A673 (cell line): ENCODE results near the gene MEX3D. TPM values are rescaled to one million over a fixed set of nuclear protein-coding genes. Genes with fewer than 3 reads are reported as not detected.

Experiments used
- BruUV-seq: library from RNA; stranded (reverse); fragments of 400-500 nt; replicated peaks from 2 replicates; lab custom pipeline; 2021; lab: Mats Ljungman, UMichigan
- CTCF ChIA-PET: fragments of 300-600 bp; sonication (Branson Sonifier 250); formaldehyde crosslinking; loops from one replicate; lab custom pipeline; 2022; ENCODE audit warnings: antibody characterized with exemption; lab: Charles Lee
- POLR2A ChIA-PET: fragments of 300-600 bp; sonication (Branson Sonifier 250); formaldehyde crosslinking; loops from one replicate; lab custom pipeline; 2022; ENCODE audit warnings: antibody characterized with exemption; ENCODE audit not compliant: low non-redundant PET; lab: Charles Lee
- DNase-seq: peaks from one replicate; pipeline ENCODE4 v3.0.0-alpha.2; 2015; ENCODE audit warnings: low spot score
- H3K27ac ChIP-seq: fragments of 200-600 bp; sonication (generic); 2 replicates; pipeline ENCODE4 v1.5.1; 2016; ENCODE audit warnings: mixed run types, low read depth, mild to moderate bottlenecking, mixed read lengths, antibody characterized with exemption, low read length; ENCODE audit not compliant: poor library complexity, severe bottlenecking
- H3K27me3 ChIP-seq: fragments of 200-600 bp; sonication (generic); replicated peaks from 2 replicates; pipeline ENCODE4 v1.6.1; 2017; ENCODE audit warnings: mixed run types, low read depth, mild to moderate bottlenecking, mixed read lengths, antibody characterized with exemption, low read length; ENCODE audit not compliant: insufficient read depth, poor library complexity
- H3K36me3 ChIP-seq: fragments of 200-600 bp; sonication (generic); 2 replicates; pipeline ENCODE4 v1.6.1; 2016; ENCODE audit warnings: mixed run types, mild to moderate bottlenecking, mixed read lengths, antibody characterized with exemption, low read length; ENCODE audit not compliant: insufficient read depth, poor library complexity, severe bottlenecking
- H3K4me1 ChIP-seq: fragments of 200-600 bp; sonication (generic); 2 replicates; pipeline ENCODE4 v1.6.1; 2017; ENCODE audit warnings: mixed run types, mild to moderate bottlenecking, mixed read lengths, antibody characterized with exemption, low read length; ENCODE audit not compliant: insufficient read depth, poor library complexity, severe bottlenecking
- H3K4me3 ChIP-seq: fragments of 200-600 bp; sonication (generic); 2 replicates; pipeline ENCODE4 v1.5.1; 2016; ENCODE audit warnings: low read depth, mixed run types, mild to moderate bottlenecking, mixed read lengths, low read length; ENCODE audit not compliant: poor library complexity, severe bottlenecking
- H3K9me3 ChIP-seq: fragments of 200-600 bp; sonication (generic); 2 replicates; pipeline ENCODE4 v1.6.1; 2016; ENCODE audit warnings: mixed run types, low read depth, mild to moderate bottlenecking, mixed read lengths, antibody characterized with exemption, low read length; ENCODE audit not compliant: poor library complexity, severe bottlenecking
- EZH2 ChIP-seq: fragments of 200-600 bp; sonication (generic); IDR thresholded peaks from 2 replicates; pipeline ENCODE4 v1.6.1; 2017; ENCODE audit warnings: borderline replicate concordance, low read depth, mild to moderate bottlenecking, mixed read lengths, antibody characterized with exemption, low read length; ENCODE audit not compliant: poor library complexity, severe bottlenecking
- intact Hi-C: fragments of 100-400 bp; cut with micrococcal nuclease; formaldehyde crosslinking; loops from one replicate; pipeline ENCODE4 v1.10.0; 2022; ENCODE audit not compliant: unreplicated experiment
- total RNA-seq: library from RNA; stranded (reverse); gene quantifications from 2 replicates; pipeline ENCODE4 v1.2.3, GENCODE V29; 2021
- TF ChIP-seq, protein P1 (sequence below): fragments of 300-800, 200-600 bp; sonication (generic); conservative IDR thresholded peaks from 2 replicates; pipeline ENCODE4 v1.5.1; 2017; ENCODE audit warnings: low read depth, mild to moderate bottlenecking, antibody characterized with exemption, low read length, moderate library complexity, mixed read lengths

Gene MEX3D
- total RNA-seq, 1 experiment from 2014 or later: 60.0 TPM

DNA sequence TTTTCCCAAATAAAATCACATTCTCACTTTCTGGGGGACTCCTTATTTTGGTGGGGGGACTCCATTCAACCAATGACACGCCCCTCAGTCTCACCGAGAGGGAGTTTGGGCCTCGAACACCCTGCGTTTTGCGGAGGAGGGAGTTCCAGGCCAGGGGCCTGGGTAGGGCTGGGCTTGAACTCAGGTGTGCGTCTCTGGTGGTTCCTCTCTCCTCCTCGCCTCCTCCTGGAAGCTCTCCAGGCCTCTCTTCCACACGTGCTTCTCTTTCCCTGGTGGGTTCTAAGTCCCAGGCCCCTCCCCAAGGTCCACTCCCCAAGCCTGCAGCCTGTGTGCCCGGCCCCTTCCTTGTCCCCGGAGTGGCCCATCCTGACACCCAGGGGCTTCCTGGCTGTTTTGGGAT lies 14.7 kb downstream of the MEX3D start:
- POLR2A ChIA-PET: no interaction called here
- Histone ChIP-seq H3K27ac (no peak overlapping the region), H3K4me3 (no peak overlapping the region), H3K36me3 (peaks cover 6% of the 10 kb centered on the region), H3K4me1 (no peaks in the 10 kb centered on the region), H3K9me3 (no peaks in the 10 kb centered on the region), H3K27me3 (no peaks in the 10 kb centered on the region)
- no TSS peak for BruUV-seq
- CTCF ChIA-PET: interaction anchor here (0.6 kb wide), 1 partner anchor 235 kb away, joined by 3 read pairs; no protein-coding TSS in a partner anchor
- no peak for DNase-seq
- intact Hi-C loops: no loop called here
- no peak for TF ChIP-seq EZH2
- TF ChIP-seq, protein P1, sequence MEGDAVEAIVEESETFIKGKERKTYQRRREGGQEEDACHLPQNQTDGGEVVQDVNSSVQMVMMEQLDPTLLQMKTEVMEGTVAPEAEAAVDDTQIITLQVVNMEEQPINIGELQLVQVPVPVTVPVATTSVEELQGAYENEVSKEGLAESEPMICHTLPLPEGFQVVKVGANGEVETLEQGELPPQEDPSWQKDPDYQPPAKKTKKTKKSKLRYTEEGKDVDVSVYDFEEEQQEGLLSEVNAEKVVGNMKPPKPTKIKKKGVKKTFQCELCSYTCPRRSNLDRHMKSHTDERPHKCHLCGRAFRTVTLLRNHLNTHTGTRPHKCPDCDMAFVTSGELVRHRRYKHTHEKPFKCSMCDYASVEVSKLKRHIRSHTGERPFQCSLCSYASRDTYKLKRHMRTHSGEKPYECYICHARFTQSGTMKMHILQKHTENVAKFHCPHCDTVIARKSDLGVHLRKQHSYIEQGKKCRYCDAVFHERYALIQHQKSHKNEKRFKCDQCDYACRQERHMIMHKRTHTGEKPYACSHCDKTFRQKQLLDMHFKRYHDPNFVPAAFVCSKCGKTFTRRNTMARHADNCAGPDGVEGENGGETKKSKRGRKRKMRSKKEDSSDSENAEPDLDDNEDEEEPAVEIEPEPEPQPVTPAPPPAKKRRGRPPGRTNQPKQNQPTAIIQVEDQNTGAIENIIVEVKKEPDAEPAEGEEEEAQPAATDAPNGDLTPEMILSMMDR: no peak

DNA sequence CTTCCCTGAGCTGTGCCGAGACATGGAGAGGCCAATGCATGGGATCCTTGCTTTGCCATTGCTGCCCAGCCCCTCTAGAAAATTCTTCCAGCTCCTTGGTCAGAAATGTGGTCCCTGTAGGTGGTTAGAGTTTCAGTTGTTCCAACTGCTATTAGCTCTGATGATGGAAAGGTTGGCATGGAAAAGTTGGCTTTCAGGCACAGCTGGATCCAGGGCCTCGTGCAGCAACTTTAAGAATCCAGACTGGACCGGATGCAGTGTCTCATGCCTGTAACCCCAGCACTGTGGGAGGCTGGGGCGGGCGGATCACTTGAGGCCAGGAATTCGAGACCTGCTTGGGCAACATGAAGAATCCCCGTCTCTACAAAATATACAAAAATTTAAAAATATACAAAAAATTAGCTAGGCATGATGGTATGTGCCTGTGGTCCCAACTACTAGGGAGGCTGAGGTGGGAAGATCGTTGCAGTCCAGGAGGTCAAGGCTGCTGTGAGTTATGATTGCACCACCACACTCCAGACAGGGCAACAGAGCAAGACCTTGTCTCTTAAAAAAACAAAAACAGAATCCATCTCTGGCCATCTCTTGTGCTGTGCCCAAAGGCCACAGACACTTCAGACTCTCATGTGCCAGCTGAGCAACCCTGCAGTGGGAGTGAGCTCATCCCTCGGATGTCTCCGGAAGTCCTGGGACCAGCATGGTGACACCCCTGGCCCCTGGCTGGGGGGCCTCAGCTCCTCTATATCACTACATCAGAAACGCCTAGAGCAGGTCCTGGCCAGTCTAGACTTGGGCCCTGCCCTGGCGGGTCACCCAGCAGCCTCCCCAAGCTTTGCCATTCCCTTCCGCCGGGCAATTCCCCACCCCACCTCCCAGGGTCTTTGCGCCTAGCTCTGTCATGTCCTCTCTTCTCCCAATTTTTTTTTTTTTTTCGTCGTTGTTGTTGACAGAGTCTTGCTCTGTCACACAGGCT lies 16.8 kb downstream of the MEX3D start:
- TF ChIP-seq EZH2: no peak
- TF ChIP-seq, protein P1: no peak
- no peak overlapping the region for H3K4me3 ChIP-seq
- H3K27me3 ChIP-seq: no peaks in the 10 kb centered on the region
- H3K36me3 ChIP-seq: peaks cover 1% of the 10 kb centered on the region
- POLR2A ChIA-PET: no interaction called here
- no peak for DNase-seq
- intact Hi-C loops: no loop called here
- CTCF ChIA-PET: interaction anchor here (0.6 kb wide), 1 partner anchor 18 kb away, joined by 3 read pairs; no protein-coding TSS in a partner anchor
- no peaks in the 10 kb centered on the region for H3K9me3 ChIP-seq
- no peak overlapping the region for H3K27ac ChIP-seq
- peaks cover 4% of the 10 kb centered on the region for H3K4me1 ChIP-seq
- no TSS peak for BruUV-seq

DNA sequence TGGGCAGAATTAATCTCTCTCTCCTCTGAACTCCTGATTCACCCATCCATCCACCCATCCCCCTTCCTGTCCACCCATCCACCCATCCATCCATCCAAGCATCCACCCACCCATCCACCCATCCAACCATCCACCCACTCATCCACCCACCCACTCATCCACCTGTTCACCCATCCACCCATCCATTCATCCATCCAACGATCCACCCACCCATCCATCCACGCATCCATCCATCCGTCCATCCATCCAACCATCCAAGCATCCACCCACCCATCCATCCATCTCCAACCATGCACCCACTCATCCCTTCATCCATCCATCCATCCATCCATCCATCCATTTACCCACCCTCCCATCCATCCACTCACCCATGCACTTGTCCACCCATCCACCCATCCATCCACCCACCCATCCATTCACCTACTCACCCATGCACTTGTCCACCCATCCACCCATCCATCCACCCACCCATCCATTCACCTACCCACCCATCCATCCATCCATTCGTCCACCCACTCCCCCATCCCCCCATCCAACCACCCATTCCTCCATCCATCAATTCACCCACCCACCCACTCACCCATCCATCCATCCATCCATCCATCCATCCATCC lies 18.7 kb downstream of the MEX3D start:
- POLR2A ChIA-PET: no interaction called here
- H3K4me1 ChIP-seq: peaks cover 8% of the 10 kb centered on the region
- no peaks in the 10 kb centered on the region for H3K27me3 ChIP-seq
- no peak overlapping the region for H3K4me3 ChIP-seq
- H3K27ac ChIP-seq: no peak overlapping the region
- TF ChIP-seq, protein P1: no peak
- TF ChIP-seq EZH2: no peak
- no TSS peak for BruUV-seq
- no peak for DNase-seq
- H3K36me3 ChIP-seq: no peaks in the 10 kb centered on the region
- CTCF ChIA-PET: no interaction called here
- H3K9me3 ChIP-seq: no peaks in the 10 kb centered on the region
- intact Hi-C loops: loop anchor here (5.0 to 10.0 kb wide), 2 partner anchors 123 to 265 kb away; partner anchors contain the start of gene ATP8B3
